GM12878 (cell line): ENCODE data around the gene CYB5B. TPM values are rescaled to one million over a fixed set of nuclear protein-coding genes. Genes with fewer than 3 reads are reported as not detected.

ENCODE experiments used
- ATAC-seq: fragments of 200-7000 bp; cut with Tn5 transposase; 3 replicates; pipeline ENCODE4 v1.9.1; 2020; ENCODE audit warnings: mild to moderate bottlenecking, moderate library complexity
- BruUV-seq: library from RNA; stranded (reverse); fragments of 400-500 nt; replicated peaks from 2 replicates; lab custom pipeline; 2021; lab: Mats Ljungman, UMichigan
- CTCF ChIA-PET: fragments of 300-600 bp; sonication (Branson Sonifier 250); formaldehyde crosslinking; extraction: SDS; loops from one replicate; lab custom pipeline; 2021; ENCODE audit warnings: inconsistent platforms; lab: Yijun Ruan, JAX
- POLR2A ChIA-PET: fragments of 350-600 bp; formaldehyde crosslinking; extraction: SDS; loops from one replicate; lab custom pipeline; 2021; ENCODE audit warnings: inconsistent platforms; lab: Charles Lee
- RAD21 ChIA-PET: fragments of 300-600 bp; sonication (Branson Sonifier 250); formaldehyde crosslinking; loops from one replicate; lab custom pipeline; 2023; ENCODE audit warnings: antibody characterized with exemption; ENCODE audit not compliant: unreplicated experiment; lab: Charles Lee
- SMC1A ChIA-PET: fragments of 300-600 bp; sonication (Branson Sonifier 250); formaldehyde crosslinking; loops from one replicate; lab custom pipeline; 2023; ENCODE audit not compliant: unreplicated experiment, uncharacterized antibody; lab: Charles Lee
- DNase-seq: peaks from one replicate; pipeline ENCODE4 v3.0.0-alpha.2; 2011; ENCODE audit warnings: low read depth, low spot score
- FAIRE-seq: peaks from 3 replicates; lab custom pipeline; 2011; peaks lifted over from hg19 to GRCh38; lab: Jason Lieb, UNC
- H2AFZ ChIP-seq: 2 replicates; pipeline ENCODE4 v1.6.0; 2011; ENCODE audit warnings: low read depth, low read length, control low read depth; ENCODE audit not compliant: control insufficient read depth
- H3K27ac ChIP-seq: 2 replicates; pipeline ENCODE4 v1.5.1; 2011; ENCODE audit warnings: control low read depth; ENCODE audit not compliant: control insufficient read depth, insufficient read depth
- H3K27me3 ChIP-seq, 2 experiments: replicated peaks in 1 of 2; 2 replicates each; pipeline versions ENCODE4 v1.6.0 to v1.6.1; 2011; ENCODE audit warnings: low read length in 1 of 2; ENCODE audit not compliant: control insufficient read depth in 2 of 2, insufficient read depth in 2 of 2
- H3K36me3 ChIP-seq, 2 experiments: 2 replicates each; pipeline ENCODE4 v1.5.1; 2011; ENCODE audit warnings: low read length in 1 of 2; ENCODE audit not compliant: control insufficient read depth in 2 of 2, insufficient read depth in 2 of 2
- H3K4me1 ChIP-seq: 2 replicates; pipeline ENCODE4 v1.6.1; 2011; ENCODE audit warnings: mild to moderate bottlenecking, low read length, moderate library complexity, mixed read lengths; ENCODE audit not compliant: control insufficient read depth, insufficient read depth
- H3K4me2 ChIP-seq: 2 replicates; pipeline ENCODE4 v1.6.0; 2011; ENCODE audit warnings: control low read depth; ENCODE audit not compliant: control insufficient read depth, insufficient read depth
- H3K4me3 ChIP-seq: fragments of 200-600 bp; sonication (generic); 2 replicates; pipeline ENCODE4 v1.5.1; 2016
- H3K79me2 ChIP-seq: 2 replicates; pipeline ENCODE4 v1.6.0; 2011; ENCODE audit warnings: low read length; ENCODE audit not compliant: control insufficient read depth, insufficient read depth
- H3K9ac ChIP-seq: 2 replicates; pipeline ENCODE4 v1.8.0; 2011; ENCODE audit warnings: low read length, control low read depth, mixed read lengths; ENCODE audit not compliant: control insufficient read depth, insufficient read depth
- H3K9me3 ChIP-seq: replicated peaks from 3 replicates; pipeline ENCODE4 v1.5.1; 2011; ENCODE audit warnings: mild to moderate bottlenecking, low read length; ENCODE audit not compliant: control insufficient read depth, insufficient read depth
- H4K20me1 ChIP-seq: 2 replicates; pipeline ENCODE4 v1.6.0; 2011; ENCODE audit not compliant: control insufficient read depth, insufficient read depth
- FOXM1 ChIP-seq: IDR thresholded peaks from 2 replicates; pipeline ENCODE4 v1.6.1; 2012; ENCODE audit warnings: low read depth, mild to moderate bottlenecking, inconsistent platforms, low read length, moderate library complexity
- IRF5 ChIP-seq: fragments of 450-650 bp; IDR thresholded peaks from 2 replicates; pipeline ENCODE4 v1.6.1; 2017; ENCODE audit warnings: borderline replicate concordance
- JUND ChIP-seq: IDR thresholded peaks from 2 replicates; pipeline ENCODE4 v1.6.1; 2012; ENCODE audit warnings: low read depth, mild to moderate bottlenecking, low read length, improper control_type of control experiment, moderate library complexity
- KAT2A ChIP-seq: conservative IDR thresholded peaks from 2 replicates; pipeline ENCODE4 v1.6.1; 2011; ENCODE audit warnings: low read depth, low read length; ENCODE audit not compliant: control insufficient read depth
- MEF2B ChIP-seq: fragments of 450-650 bp; IDR thresholded peaks from 2 replicates; pipeline ENCODE4 v1.6.1; 2018; ENCODE audit warnings: mild to moderate bottlenecking, moderate library complexity; ENCODE audit not compliant: partially characterized antibody, poor library complexity, severe bottlenecking
- NBN ChIP-seq: fragments of 450-650 bp; IDR thresholded peaks from 2 replicates; pipeline ENCODE4 v1.6.1; 2016
- NR2C2 ChIP-seq: IDR thresholded peaks from 2 replicates; pipeline ENCODE4 v1.6.1; 2011; ENCODE audit warnings: borderline replicate concordance, low read depth; ENCODE audit not compliant: control insufficient read depth, insufficient read length
- PKNOX1 ChIP-seq: fragments of 450-650 bp; IDR thresholded peaks from 2 replicates; pipeline ENCODE4 v1.6.1; 2016; ENCODE audit warnings: mild to moderate bottlenecking
- RBBP5 ChIP-seq: fragments of 200-600 bp; sonication (generic); conservative IDR thresholded peaks from 2 replicates; pipeline ENCODE4 v1.6.1; 2016
- RELB ChIP-seq: fragments of 450-650 bp; IDR thresholded peaks from 2 replicates; pipeline ENCODE4 v1.6.1; 2017; ENCODE audit warnings: low read depth, mild to moderate bottlenecking, moderate library complexity
- YY1 ChIP-seq: IDR thresholded peaks from 2 replicates; pipeline ENCODE4 v1.6.1; 2011; ENCODE audit warnings: low read depth, mild to moderate bottlenecking, low read length
- ZBED1 ChIP-seq: IDR thresholded peaks from 2 replicates; pipeline ENCODE4 v1.6.1; 2016; ENCODE audit warnings: borderline replicate concordance
- ZNF217 ChIP-seq: fragments of 450-650 bp; IDR thresholded peaks from 2 replicates; pipeline ENCODE4 v1.6.1; 2017; ENCODE audit warnings: antibody characterized with exemption, mild to moderate bottlenecking
- ZZZ3 ChIP-seq: IDR thresholded peaks from 2 replicates; pipeline ENCODE4 v1.6.1; 2011; ENCODE audit warnings: low read depth; ENCODE audit not compliant: control insufficient read depth, insufficient read length
- WGBS: methylation state at CpG from one replicate; pipeline ENCODE4 v1.1.6; 2016; ENCODE audit warnings: low lambda C conversion rate; ENCODE audit not compliant: insufficient replicate concordance, insufficient coverage; ENCODE audit errors: missing lambda C conversion rate; 5-methylcytosine and 5-hydroxymethylcytosine counted together
- in situ Hi-C: fragments of 300-500 bp; cut with MboI; formaldehyde crosslinking; loops from 9 replicates; pipeline ENCODE4 v1.14.3; 2018; ENCODE audit warnings: mixed read lengths
- intact Hi-C: fragments of 100-400 bp; cut with micrococcal nuclease; formaldehyde crosslinking; loops from one replicate; pipeline ENCODE4 v1.14.2; 2022; ENCODE audit not compliant: unreplicated experiment
- polyA plus RNA-seq, 11 experiments: library from polyadenylated mRNA; depleted of rRNA in 4 of 11; unstranded in 6 of 11; stranded (reverse) in 5 of 11; fragments of >200 nt; fragmentation: Nextera tagmentation in 4 of 11; fragmentation: Illumina TruSeq in 1 of 11; extraction: Ambion mirVana in 4 of 11; extraction: Trizol in 1 of 11; gene quantifications; 1 replicate in 1 of 11; 2 replicates in 10 of 11; pipeline versions ENCODE4 v1.2.1 to v1.2.3, GENCODE V29; 2011 to 2016; ENCODE audit warnings: inconsistent platforms in 2 of 11, missing spikeins in 2 of 11, low read depth in 1 of 11
- total RNA-seq, 4 experiments: library from RNA; depleted of rRNA in 3 of 4; stranded (reverse); fragments of >200 nt in 3 of 4; fragmentation: Illumina TruSeq in 1 of 4; extraction: Trizol in 1 of 4; gene quantifications; 2 replicates each; pipeline versions ENCODE4 v1.2.1 to v1.2.3, GENCODE V29; 2013 to 2021
- TF ChIP-seq, protein P1 (sequence below): fragments of 450-650 bp; IDR thresholded peaks from 2 replicates; pipeline ENCODE4 v1.6.1; 2017; ENCODE audit warnings: mild to moderate bottlenecking, low read depth, inconsistent platforms; ENCODE audit not compliant: poor library complexity, severe bottlenecking

Gene CYB5B
- total and polyA plus RNA-seq, 10 of the 15 experiments (the other 5 are each of a cell fraction or from before 2014, with no cell fraction given) = 145 to 305 (median 179) TPM

GRCh38 chr16:69467531-69468204 lies 43.2 kb downstream of the CYB5B start:
- H3K27ac ChIP-seq = no peak overlapping the region
- H3K79me2 ChIP-seq = no peaks in the 10 kb centered on the region
- no peak overlapping the region for H3K9ac ChIP-seq
- 0 out of 4 replicates have a peak, but pooled peaks cover 0 to 3% of the 10 kb centered on the region in 2 experiments for H3K36me3 ChIP-seq
- no peaks in the 10 kb centered on the region for H3K27me3 ChIP-seq
- H2AFZ ChIP-seq = no peak overlapping the region
- ATAC-seq (no peak), DNase-seq (no peak), FAIRE-seq (no peak)
- RAD21 ChIA-PET = interaction anchor here (1.4 to 3.8 kb wide), 5 partner anchors 18 to 96 kb away, joined by 3 to 28 read pairs (median 15); no protein-coding TSS in a partner anchor
- no TSS peak for BruUV-seq
- in situ Hi-C loops (no loop called here), intact Hi-C loops (loop anchor here (5.0 kb wide), 2 partner anchors 35 to 55 kb away; no protein-coding TSS in a partner anchor)
- no peak overlapping the region for H3K4me2 ChIP-seq
- H3K9me3 ChIP-seq = no peaks in the 10 kb centered on the region
- CTCF ChIA-PET = interaction anchor here (0.6 to 2.6 kb wide), 5 partner anchors 36 to 343 kb away, joined by 3 to 9 read pairs (median 3); no protein-coding TSS in a partner anchor
- H3K4me1 ChIP-seq = peaks cover 71% of the 10 kb centered on the region
- 90% methylated on average over 8 of the region's 8 CpGs for WGBS
- SMC1A ChIA-PET = interaction anchor here (0.9 to 5.1 kb wide), 12 partner anchors 13 to 127 kb away, joined by 3 to 38 read pairs (median 3); no protein-coding TSS in a partner anchor
- H4K20me1 ChIP-seq = no peaks in the 10 kb centered on the region
- POLR2A ChIA-PET = interaction anchor here (0.5 to 3.1 kb wide), 3 partner anchors 90 to 193 kb away, joined by 3 to 17 read pairs (median 3); no protein-coding TSS in a partner anchor
- H3K4me3 ChIP-seq = no peak overlapping the region
- TF ChIP-seq RBBP5 = no peak
- TF ChIP-seq KAT2A = no peak
- no peak for TF ChIP-seq ZBED1
- TF ChIP-seq NBN = no peak
- no peak for TF ChIP-seq YY1
- no peak for TF ChIP-seq JUND
- no peak for TF ChIP-seq FOXM1
- TF ChIP-seq IRF5 = no peak
- TF ChIP-seq ZZZ3 = no peak
- no peak for TF ChIP-seq NR2C2
- TF ChIP-seq PKNOX1 = no peak
- TF ChIP-seq MEF2B = no peak
- no peak for TF ChIP-seq RELB
- TF ChIP-seq, protein P1, sequence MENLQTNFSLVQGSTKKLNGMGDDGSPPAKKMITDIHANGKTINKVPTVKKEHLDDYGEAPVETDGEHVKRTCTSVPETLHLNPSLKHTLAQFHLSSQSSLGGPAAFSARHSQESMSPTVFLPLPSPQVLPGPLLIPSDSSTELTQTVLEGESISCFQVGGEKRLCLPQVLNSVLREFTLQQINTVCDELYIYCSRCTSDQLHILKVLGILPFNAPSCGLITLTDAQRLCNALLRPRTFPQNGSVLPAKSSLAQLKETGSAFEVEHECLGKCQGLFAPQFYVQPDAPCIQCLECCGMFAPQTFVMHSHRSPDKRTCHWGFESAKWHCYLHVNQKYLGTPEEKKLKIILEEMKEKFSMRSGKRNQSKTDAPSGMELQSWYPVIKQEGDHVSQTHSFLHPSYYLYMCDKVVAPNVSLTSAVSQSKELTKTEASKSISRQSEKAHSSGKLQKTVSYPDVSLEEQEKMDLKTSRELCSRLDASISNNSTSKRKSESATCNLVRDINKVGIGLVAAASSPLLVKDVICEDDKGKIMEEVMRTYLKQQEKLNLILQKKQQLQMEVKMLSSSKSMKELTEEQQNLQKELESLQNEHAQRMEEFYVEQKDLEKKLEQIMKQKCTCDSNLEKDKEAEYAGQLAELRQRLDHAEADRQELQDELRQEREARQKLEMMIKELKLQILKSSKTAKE = no peak
- no peak for TF ChIP-seq ZNF217
